ENCODE data around the gene VWF.

VWF gene

DNA sequence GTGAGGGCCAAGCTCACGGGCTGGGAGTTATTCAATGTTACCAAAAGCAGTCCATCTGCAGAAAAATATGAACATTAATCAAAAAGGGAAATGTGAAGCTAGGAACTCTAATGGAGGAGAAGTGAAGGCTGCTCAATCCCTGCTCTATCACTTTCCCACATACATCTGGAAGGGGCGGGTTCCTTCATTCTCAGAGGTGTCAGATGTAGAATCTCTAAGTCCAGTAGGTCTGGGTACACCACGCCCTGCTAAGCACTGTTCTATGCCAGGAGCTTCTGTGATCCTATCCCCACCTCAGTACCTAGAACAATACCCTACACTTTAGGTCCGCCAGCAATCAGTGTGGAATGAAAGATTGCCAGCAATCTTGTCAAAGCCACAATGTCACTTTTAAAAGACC lies 142.4 kb downstream of the VWF start:
- DNase-seq (ENCODE audit: low read depth in 2 of 2): no peak

DNA sequence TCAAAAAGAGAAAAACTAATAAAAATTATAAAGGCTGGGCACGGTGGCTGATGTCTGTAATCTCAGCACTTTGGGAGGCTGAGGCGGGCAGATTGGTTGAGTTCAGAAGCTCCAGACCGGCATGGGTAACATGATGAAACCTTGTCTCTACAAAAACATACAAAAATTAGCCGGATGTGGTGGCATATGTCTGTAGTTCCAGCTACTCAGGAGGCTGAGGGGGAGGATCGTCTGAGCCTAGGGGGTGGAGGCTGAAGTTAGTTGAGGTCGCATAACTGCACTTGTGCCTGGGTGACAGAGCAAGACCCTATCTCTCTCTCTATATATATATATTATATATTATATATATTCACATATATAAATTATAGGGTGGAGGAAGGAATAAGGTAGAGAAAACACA lies 146.9 kb downstream of the VWF start:
- DNase-seq (ENCODE audit: low read depth in 2 of 2): no peak

DNA sequence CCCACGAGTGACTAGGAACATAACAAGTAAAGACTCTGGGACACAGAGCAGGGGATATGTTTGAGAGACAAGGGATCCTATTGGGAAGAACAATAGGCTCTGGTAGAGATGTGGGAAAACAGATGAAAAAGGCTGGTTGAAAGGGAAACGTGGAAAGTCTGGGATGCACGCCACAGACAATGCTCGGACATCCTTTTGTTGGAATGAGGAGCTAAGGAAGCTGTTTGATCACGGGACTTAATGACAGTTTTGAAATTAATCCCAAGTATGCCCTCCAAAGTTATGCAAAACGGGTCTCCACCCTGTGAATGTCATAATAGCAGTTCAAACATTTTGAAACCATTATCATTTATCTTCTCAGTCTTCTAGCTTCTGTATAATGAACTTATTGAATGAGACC lies 147.8 kb downstream of the VWF start:
- DNase-seq (ENCODE audit: low read depth in 2 of 2): no peak

- DNase-seq (ENCODE audit: low read depth in 2 of 2): no peak
These were observed 148.3 kb downstream of the VWF start for GRCh38 chr12:5976196-5976595.

- no peak for DNase-seq (ENCODE audit: low read depth in 2 of 2)
These were observed 150.9 kb downstream of the VWF start for GRCh38 chr12:5973461-5974115.

DNA sequence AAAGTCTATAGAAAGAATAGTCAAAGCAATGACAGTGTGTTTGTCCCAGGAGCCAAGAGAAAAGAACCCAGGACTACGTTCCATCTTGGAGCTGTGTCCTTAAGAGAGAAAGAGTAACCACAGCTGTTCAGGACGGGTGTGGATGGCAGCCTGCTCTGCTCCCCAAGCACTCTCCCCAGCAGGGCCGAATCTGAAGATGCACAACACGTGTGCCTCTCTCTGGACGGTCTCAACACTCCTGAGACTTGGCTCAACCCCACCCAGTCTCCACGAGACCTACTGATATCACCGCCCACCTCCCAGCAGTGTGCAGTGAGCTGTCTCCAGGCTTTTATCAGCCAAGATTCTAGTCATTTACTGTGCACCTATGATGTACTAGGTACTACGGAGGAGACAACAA lies 152.1 kb downstream of the VWF start:
- DNase-seq (ENCODE audit: low read depth in 2 of 2): no peak

DNA sequence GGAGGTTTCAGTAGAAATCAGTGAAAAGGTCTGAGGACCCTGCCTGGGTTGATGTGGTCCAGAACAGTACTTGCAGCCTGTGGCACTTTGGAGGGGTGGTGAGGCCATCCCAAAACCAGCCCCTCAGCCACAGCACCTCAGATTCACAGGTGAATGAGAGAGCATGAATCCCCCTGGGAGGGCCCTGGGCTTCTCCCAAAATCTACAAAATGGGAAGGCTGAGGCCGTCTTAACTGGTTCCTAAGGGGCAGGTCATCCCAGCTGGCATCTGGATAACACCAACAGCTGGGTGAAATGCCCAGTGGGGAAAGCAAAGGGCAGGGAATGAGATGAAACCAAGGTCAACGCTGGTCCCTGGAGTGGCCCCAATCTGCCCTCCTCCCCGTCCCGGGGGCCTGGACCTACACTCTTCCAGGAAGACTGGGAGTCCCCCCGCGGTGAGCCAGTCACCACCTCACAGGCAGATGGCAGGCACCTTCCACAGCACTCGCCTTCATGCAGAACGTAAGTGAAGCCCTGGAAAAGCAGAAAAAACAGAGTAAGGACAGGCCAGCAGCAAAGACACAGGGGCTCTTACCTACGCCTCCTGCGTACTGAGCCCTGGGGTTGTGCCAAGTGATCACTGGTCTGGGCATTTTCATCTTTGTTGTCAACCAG lies 153.1 kb downstream of the VWF start:
- no peak for DNase-seq (ENCODE audit: low read depth in 2 of 2)

- no peak for DNase-seq (ENCODE audit: low read depth in 2 of 2)
These were observed 154.3 kb downstream of the VWF start for GRCh38 chr12:5969974-5970690.

DNA sequence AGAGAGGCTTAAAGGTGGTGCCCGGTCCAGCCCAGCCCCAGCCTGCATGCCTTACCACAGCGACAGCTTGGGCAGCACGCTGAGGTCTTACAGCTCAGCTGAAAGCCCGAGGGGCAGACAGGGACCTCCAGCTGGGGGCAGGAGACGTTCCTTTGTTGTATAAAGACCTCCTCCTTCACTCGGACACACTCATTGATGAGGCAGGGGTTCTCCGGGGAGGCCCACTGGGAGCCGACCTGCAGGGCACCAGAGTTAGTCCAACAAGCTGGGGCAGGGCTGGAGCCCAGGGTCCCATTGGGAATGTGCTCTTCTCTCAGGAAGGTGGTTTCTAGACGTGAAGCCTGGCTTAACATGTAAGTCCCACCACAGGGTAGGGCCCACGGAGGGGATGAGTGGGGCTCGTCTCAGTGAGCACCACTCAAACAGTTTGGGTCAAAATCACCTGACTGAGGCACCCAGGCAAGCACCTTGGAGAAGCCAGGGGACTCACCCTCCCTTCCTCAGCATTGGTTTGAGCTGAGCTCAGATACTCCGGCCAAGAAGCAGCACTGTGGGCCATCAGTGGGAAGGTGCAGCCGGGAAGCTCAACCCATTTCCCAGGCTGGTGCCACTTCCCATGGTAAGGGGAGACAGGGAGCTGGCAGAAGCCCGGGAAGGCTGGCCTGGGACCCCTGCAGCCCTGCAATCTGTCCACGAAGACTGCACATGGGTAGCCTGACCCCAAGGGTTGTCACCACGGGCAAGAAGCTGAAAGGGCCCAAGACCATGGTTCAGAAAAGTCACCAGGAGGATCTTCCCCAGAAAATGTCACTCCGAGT lies 155.1 kb downstream of the VWF start:
- no peak for DNase-seq (ENCODE audit: low read depth in 2 of 2)

DNA sequence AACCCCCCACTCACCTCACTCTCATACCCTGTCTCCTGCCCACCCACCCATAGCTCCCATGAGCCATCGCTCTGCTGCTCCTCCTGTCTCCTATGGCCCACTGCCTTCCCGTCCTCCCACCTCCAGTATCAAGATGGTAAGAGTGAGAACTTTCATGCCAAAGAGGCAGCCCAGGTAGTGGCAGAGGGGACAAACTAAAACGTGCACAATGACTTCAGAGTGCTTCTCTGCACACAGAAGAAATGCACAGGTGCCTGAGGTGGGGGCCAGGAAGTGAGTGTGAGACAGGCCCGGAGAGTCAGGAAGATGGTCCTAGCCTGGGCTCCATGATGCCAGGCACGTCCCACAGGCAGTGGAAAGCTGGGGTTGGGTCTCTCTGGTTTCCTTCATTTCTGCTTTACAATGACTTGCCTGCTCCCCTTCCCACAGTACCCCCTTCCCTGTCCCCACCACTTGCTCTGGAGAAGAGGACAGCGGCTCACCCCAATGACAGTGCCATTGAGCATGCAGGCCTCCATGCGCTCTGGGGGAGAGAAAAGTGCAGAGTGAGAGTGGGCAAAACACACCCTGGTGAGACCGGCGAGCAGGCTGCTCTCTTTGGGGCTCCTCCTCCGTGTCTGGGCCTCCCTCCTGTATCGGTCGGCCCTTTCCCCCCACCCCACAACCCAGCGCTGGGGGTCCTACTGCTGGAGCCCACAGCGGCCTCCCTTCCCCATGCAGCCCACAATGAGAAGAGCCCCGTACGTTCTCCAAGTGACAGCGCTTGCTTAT lies 156.6 kb downstream of the VWF start:
- no peak for DNase-seq (ENCODE audit: low read depth in 2 of 2)

- DNase-seq (ENCODE audit: low read depth in 2 of 2): no peak
These were observed 157.9 kb downstream of the VWF start for GRCh38 chr12:5966486-5967095.

DNA sequence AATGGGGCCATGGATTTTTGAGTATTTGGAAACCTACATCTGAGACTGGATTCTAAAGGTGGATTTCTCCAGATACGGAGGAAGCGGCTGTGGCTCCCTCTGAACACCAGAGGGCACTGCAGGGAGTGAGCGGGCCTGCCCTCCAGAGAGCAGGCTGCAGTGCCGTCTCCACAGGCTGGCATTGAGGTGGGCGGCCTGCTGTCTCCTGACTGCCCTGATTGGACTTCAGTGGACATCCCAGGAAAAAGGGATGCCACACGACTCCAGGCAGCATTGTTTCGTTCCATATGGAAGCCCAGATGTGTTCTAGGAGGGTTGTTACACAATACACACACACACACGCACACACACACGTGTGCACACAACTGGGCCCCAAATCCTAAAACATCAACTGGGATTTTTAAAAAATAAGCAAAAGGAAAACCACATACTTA lies 158.5 kb downstream of the VWF start:
- DNase-seq (ENCODE audit: low read depth in 2 of 2): peak in 1 of 2 experiments; percentile 9

- DNase-seq (ENCODE audit: low read depth in 2 of 2): no peak
These were observed 159.3 kb downstream of the VWF start for GRCh38 chr12:5964913-5965900.

DNA sequence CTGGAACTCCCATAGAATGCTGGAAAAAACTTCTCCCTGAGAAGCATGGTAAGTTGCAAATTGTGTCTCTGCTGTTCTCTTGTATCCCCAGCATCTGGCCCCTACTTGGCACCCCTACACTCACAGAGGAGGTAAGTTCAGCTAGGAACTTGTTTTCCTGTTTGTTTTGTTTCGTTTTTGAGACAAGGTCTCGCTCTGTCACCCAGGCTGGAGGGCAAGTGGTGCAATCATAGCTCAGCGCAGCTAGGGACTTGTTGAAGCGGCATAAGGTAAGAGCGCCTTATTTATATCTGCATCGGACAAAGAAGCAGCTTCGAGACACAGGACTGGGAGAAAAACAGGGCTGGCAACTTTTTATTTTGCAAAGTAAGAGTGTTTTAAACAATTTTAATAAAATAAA lies 161.0 kb downstream of the VWF start:
- DNase-seq (ENCODE audit: low read depth in 2 of 2): no peak

DNA sequence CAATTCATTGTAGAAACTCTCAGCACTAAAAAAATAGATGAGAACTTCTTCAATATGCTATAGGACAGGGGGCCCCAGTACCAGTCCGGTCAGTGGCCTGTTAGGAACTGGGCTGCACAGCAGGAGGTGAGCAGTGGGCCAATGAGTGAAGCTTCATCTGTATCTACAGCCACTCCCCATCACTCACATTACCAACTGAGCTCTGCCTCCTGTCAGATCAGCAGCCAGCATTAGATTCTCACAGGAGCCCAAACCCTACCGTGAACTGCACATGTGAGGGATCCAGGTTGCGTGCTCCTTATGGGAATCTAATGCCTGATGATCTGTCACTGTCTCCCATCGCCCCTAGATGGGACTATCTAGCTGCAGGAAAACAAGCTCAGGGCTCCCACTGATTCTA lies 163.7 kb downstream of the VWF start:
- DNase-seq (ENCODE audit: low read depth in 2 of 2): no peak

DNA sequence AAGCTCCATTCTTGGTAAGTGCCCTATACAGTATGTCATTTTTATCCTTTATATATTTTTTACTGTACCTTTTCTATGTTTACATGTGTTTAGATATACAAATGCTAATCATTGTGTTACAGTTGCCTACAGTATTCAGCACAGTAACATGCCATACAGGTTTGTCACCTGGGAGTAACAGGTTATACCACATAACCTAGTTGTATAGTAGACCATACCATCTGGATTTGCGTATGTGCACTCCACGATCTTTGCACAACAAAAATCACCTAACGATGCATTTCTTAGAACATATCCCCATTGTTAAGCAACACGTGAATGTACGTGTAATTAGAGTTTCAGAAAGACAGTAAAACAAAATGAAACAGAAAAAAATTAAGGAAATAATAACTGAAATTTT lies 167.5 kb downstream of the VWF start:
- DNase-seq (ENCODE audit: low read depth in 2 of 2): no peak

- no peak for DNase-seq (ENCODE audit: low read depth in 2 of 2)
These were observed 169.8 kb downstream of the VWF start for GRCh38 chr12:5954661-5955060.

GRCh38 chr12:5953835-5954586 lies 170.5 kb downstream of the VWF start:
- DNase-seq (ENCODE audit: low read depth in 2 of 2): no peak

GRCh38 chr12:5952031-5952430 lies 172.4 kb downstream of the VWF start:
- DNase-seq (ENCODE audit: low read depth in 2 of 2): no peak
